OCI-LY3 (cell line): Measurements from ENCODE around the gene BAIAP2.

ENCODE experiments used
- H2AFZ ChIP-seq: fragments of 200-600, 300-600 bp; shearing (Covaris generic); 2 replicates; pipeline ENCODE4 v1.6.0; 2014; ENCODE audit warnings: antibody characterized with exemption, low read depth, low read length
- H3K27ac ChIP-seq: fragments of 200-600, 300-600 bp; sonication (generic); 2 replicates; pipeline ENCODE4 v1.5.1; 2014; ENCODE audit warnings: mild to moderate bottlenecking, low read length, moderate library complexity, mixed read lengths
- H3K27me3 ChIP-seq: fragments of 200-600, 300-600 bp; sonication (generic); 2 replicates; pipeline ENCODE4 v1.6.1; 2014; ENCODE audit warnings: low read depth, low read length, mixed read lengths
- H3K36me3 ChIP-seq: fragments of 200-600, 300-600 bp; sonication (generic); replicated peaks from 2 replicates; pipeline ENCODE3; 2014; ENCODE audit warnings: low read depth, low read length, mixed read lengths
- H3K4me1 ChIP-seq: fragments of 300-600, 200-600 bp; sonication (generic); 2 replicates; pipeline ENCODE4 v1.6.1; 2014; ENCODE audit warnings: low read length, mixed read lengths
- H3K4me2 ChIP-seq: fragments of 200-600, 300-600 bp; sonication (generic); 2 replicates; pipeline ENCODE4 v1.6.1; 2014; ENCODE audit warnings: low read length, mixed read lengths
- H3K4me3 ChIP-seq: fragments of 300-600, 200-600 bp; sonication (generic); 2 replicates; pipeline ENCODE4 v1.5.1; 2014; ENCODE audit warnings: antibody characterized with exemption, mild to moderate bottlenecking, low read length, moderate library complexity
- H3K79me2 ChIP-seq: fragments of 300-600, 200-600 bp; shearing (Covaris generic); 2 replicates; pipeline ENCODE4 v1.6.1; 2014; ENCODE audit warnings: mild to moderate bottlenecking, low read length, mixed read lengths
- H3K9ac ChIP-seq: fragments of 300-600, 200-600 bp; shearing (Covaris generic); 2 replicates; pipeline ENCODE4 v1.6.0; 2014; ENCODE audit warnings: mild to moderate bottlenecking, low read length, moderate library complexity
- H3K9me3 ChIP-seq: fragments of 200-600, 300-600 bp; shearing (Covaris generic); 2 replicates; pipeline ENCODE4 v1.6.1; 2014; ENCODE audit warnings: low read length, mixed read lengths; ENCODE audit not compliant: insufficient read depth
- H4K20me1 ChIP-seq: fragments of 200-600, 300-600 bp; sonication (generic); 2 replicates; pipeline ENCODE4 v1.6.1; 2016; ENCODE audit warnings: low read length, mixed read lengths; ENCODE audit not compliant: insufficient read depth
- EZH2phosphoT487 ChIP-seq: fragments of 200-600 bp; shearing (Covaris generic); IDR thresholded peaks from 2 replicates; pipeline ENCODE4 v1.6.1; 2018; ENCODE audit warnings: antibody characterized with exemption, mixed run types, low read depth
- TF ChIP-seq, protein P1 (sequence below): fragments of 200-600, 300-600 bp; sonication (generic); IDR thresholded peaks from 2 replicates; pipeline ENCODE4 v1.5.1; 2014; ENCODE audit warnings: antibody characterized with exemption, low read length, low read depth

BAIAP2 gene

DNA sequence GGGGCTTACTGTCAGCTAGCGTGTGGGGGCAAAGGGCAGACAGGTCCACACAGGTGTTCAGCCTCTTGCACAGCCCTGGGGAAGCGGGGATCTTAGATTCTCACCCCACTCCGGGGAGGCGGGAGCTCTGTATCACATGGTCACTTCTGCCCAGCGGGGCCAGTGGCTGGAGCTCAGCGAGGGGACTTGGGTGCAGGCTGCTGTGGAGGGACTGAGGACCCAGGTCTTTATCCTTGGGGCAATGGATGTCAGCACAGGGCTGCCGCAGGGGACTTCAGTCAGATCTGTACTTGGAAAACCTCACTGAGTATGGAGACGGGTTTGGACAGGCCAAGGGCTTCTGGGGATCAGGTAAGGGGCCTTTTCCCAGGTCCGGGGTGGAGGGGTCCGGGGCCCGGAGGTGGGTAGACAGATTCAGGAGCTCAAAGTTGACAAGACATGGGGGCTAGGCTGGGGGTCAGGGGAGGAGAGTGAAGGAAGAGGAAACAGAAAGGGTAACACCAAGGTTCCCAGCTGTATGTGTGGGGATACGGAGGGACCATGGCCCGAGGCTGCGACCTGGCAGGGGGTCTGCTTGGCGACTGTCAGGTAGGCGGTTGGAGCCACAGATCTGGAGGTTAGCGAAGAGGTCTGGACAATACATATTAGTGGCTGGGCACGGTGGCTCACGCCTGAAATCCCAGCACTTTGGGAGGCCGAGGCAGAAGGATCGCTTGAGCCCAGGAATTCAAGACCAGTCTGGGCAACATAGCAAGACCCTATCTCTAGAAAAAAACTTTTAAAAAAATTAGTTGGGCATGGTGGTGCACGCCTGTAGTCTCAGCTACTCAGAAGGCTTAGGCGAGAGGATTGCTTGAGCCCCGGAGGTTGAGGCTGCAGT, 15.1 kb upstream of the BAIAP2 start:
- Histone ChIP-seq H4K20me1 (no peaks in the 10 kb centered on the region), H3K4me3 (no peak overlapping the region), H3K79me2 (no peaks in the 10 kb centered on the region), H3K4me1 (no peaks in the 10 kb centered on the region), H3K27me3 (peaks cover 23% of the 10 kb centered on the region), H3K9ac (no peak overlapping the region), H3K4me2 (no peak overlapping the region), H2AFZ (no peak overlapping the region), H3K27ac (no peak overlapping the region), H3K9me3 (no peaks in the 10 kb centered on the region), H3K36me3 (no peaks in the 10 kb centered on the region)
- TF ChIP-seq, protein P1, sequence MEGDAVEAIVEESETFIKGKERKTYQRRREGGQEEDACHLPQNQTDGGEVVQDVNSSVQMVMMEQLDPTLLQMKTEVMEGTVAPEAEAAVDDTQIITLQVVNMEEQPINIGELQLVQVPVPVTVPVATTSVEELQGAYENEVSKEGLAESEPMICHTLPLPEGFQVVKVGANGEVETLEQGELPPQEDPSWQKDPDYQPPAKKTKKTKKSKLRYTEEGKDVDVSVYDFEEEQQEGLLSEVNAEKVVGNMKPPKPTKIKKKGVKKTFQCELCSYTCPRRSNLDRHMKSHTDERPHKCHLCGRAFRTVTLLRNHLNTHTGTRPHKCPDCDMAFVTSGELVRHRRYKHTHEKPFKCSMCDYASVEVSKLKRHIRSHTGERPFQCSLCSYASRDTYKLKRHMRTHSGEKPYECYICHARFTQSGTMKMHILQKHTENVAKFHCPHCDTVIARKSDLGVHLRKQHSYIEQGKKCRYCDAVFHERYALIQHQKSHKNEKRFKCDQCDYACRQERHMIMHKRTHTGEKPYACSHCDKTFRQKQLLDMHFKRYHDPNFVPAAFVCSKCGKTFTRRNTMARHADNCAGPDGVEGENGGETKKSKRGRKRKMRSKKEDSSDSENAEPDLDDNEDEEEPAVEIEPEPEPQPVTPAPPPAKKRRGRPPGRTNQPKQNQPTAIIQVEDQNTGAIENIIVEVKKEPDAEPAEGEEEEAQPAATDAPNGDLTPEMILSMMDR = no peak
- TF ChIP-seq EZH2phosphoT487 = no peak

- Histone ChIP-seq H3K4me2 (no peak overlapping the region), H4K20me1 (no peaks in the 10 kb centered on the region), H3K4me3 (no peak overlapping the region), H3K79me2 (no peaks in the 10 kb centered on the region), H3K36me3 (no peaks in the 10 kb centered on the region), H2AFZ (no peak overlapping the region), H3K27me3 (peaks cover 23% of the 10 kb centered on the region), H3K4me1 (no peaks in the 10 kb centered on the region), H3K27ac (no peak overlapping the region), H3K9ac (no peak overlapping the region), H3K9me3 (no peaks in the 10 kb centered on the region)
- no peak for TF ChIP-seq EZH2phosphoT487
- TF ChIP-seq, protein P1 = no peak
Measured at GRCh38 chr17:81020443-81020766, 14.5 kb upstream of the BAIAP2 start.

DNA sequence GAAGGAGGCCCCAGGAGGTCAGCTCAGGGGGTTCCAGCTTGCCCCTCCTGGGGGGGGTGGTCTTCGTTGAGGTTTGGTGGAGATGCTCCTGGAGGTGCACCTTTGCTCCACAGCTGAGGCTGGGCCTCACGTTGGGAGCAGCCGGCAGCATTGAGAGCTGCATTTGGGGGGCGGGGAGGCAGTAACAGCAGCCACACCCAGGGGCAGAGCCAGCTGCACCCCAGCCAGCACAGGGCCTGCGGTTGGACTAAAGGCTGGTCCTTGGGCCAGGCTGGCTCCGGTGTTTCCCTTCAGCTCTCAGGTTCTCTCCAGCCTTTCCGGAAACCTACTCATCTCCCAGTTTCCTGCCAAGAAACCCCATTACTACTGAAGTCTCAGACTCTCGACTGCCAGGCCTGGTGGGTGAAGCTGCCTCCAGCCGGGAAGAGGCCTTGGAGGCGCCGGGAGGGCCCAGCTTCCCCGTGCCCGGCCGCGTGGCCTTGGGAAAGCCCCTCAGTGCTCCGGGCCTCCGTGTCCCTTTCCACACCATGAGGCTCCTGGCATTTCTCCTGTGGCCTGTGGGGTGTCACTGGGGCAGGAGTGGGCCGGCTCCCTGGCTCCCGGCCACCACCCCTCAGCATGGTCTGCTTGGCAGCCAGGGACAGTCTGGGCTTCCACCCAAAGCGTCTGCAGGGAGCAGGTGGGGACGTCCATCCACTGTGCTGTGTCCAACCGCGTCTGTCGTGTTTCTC, 14.0 kb upstream of the BAIAP2 start:
- Histone ChIP-seq H3K4me2 (no peak overlapping the region), H3K27ac (no peak overlapping the region), H3K36me3 (no peaks in the 10 kb centered on the region), H3K9me3 (no peaks in the 10 kb centered on the region), H3K27me3 (peaks cover 23% of the 10 kb centered on the region), H4K20me1 (no peaks in the 10 kb centered on the region), H3K4me3 (no peak overlapping the region), H3K9ac (no peak overlapping the region), H2AFZ (no peak overlapping the region), H3K4me1 (no peaks in the 10 kb centered on the region), H3K79me2 (no peaks in the 10 kb centered on the region)
- TF ChIP-seq, protein P1 = no peak
- TF ChIP-seq EZH2phosphoT487 = no peak

GRCh38 chr17:81021531-81022343, 13.2 kb upstream of the BAIAP2 start:
- Histone ChIP-seq H3K36me3 (no peaks in the 10 kb centered on the region), H3K9ac (no peak overlapping the region), H3K4me1 (no peaks in the 10 kb centered on the region), H3K27me3 (peaks cover 17% of the 10 kb centered on the region; the same call in 1 of the 2 replicates), H3K9me3 (no peaks in the 10 kb centered on the region), H4K20me1 (no peaks in the 10 kb centered on the region), H3K79me2 (no peaks in the 10 kb centered on the region), H3K4me2 (no peak overlapping the region), H3K4me3 (no peak overlapping the region), H2AFZ (no peak overlapping the region), H3K27ac (no peak overlapping the region)
- TF ChIP-seq, protein P1 = no peak
- TF ChIP-seq EZH2phosphoT487 = no peak
